ENCODE data around the gene MUCL3.

MUCL3 gene

GRCh38 chr6:30947231-30947630, 6.5 kb downstream of the MUCL3 start:
- no peak for DNase-seq

- no peak for DNase-seq
Measured at GRCh38 chr6:30948811-30949210, 8.0 kb downstream of the MUCL3 start.

- DNase-seq = no peak
Measured at GRCh38 chr6:30951907-30952469, 11.2 kb downstream of the MUCL3 start.

- no peak for DNase-seq
Measured at GRCh38 chr6:30954631-30955366, 14.0 kb downstream of the MUCL3 start.

- peak; percentile 67 to 75 for DNase-seq
Measured at GRCh38 chr6:30955367-30956042, 14.7 kb downstream of the MUCL3 start.

- DNase-seq = no peak
Measured at GRCh38 chr6:30957716-30958115, 16.9 kb downstream of the MUCL3 start.

GRCh38 chr6:30960907-30961673, 20.3 kb downstream of the MUCL3 start:
- no peak for DNase-seq

- no peak for DNase-seq
Measured at GRCh38 chr6:30962716-30963115, 21.9 kb downstream of the MUCL3 start.

GRCh38 chr6:30963641-30964040, 22.9 kb downstream of the MUCL3 start:
- DNase-seq = no peak

- DNase-seq = peak; percentile 10 to 15
Measured at GRCh38 chr6:30964075-30964474, 23.3 kb downstream of the MUCL3 start.

GRCh38 chr6:30965140-30965601, 24.4 kb downstream of the MUCL3 start:
- DNase-seq = no peak

GRCh38 chr6:30966154-30966553, 25.4 kb downstream of the MUCL3 start:
- DNase-seq = no peak

- peak in 1 of 2 donors; percentile 39 for DNase-seq
Measured at GRCh38 chr6:30969171-30969570, 28.4 kb downstream of the MUCL3 start.

GRCh38 chr6:30970946-30971345, 30.2 kb downstream of the MUCL3 start:
- no peak for DNase-seq

- no peak for DNase-seq
Measured at GRCh38 chr6:30972816-30973215, 32.0 kb downstream of the MUCL3 start.

GRCh38 chr6:30974490-30975252, 33.9 kb downstream of the MUCL3 start:
- DNase-seq = no peak

- no peak for DNase-seq
Measured at GRCh38 chr6:30979141-30979540, 38.4 kb downstream of the MUCL3 start.

GRCh38 chr6:30979690-30980089, 38.9 kb downstream of the MUCL3 start:
- DNase-seq = no peak

GRCh38 chr6:30981942-30982772, 41.4 kb downstream of the MUCL3 start:
- DNase-seq = no peak

- DNase-seq = no peak
Measured at GRCh38 chr6:30983439-30983838, 42.7 kb downstream of the MUCL3 start, which contains the start of gene MUC21. Gene MUC21 (plus strand): TSS chr6:30983718. CDS start chr6:30983959, 241 bp downstream.

GRCh38 chr6:30985490-30985889, 44.7 kb downstream of the MUCL3 start:
- DNase-seq = no peak

Data from CD4-positive, alpha-beta T cell treated with Interleukin-1 beta for 1 hour (primary cell).